Thoracic aorta (tissue), 2 donors: Measurements from ENCODE around the gene NTMT2. TPM values are rescaled to one million over a fixed set of nuclear protein-coding genes. Genes with fewer than 3 reads are reported as not detected.

ENCODE experiments used
- ATAC-seq: fragments of 150-250 bp; one replicate; pipeline ENCODE4 v1.8.0; 2017; ENCODE audit warnings: low read depth; ENCODE audit not compliant: insufficient number of reproducible peaks, low FRiP score
- DNase-seq: peaks from one replicate; pipeline ENCODE4 v3.0.0-alpha.2; 2020; ENCODE audit warnings: low spot score
- H3K27ac ChIP-seq, 2 donors: fragments of 200-600 bp; sonication (generic); 1 replicate in 1 of 2; 2 replicates in 1 of 2; pipeline ENCODE4 v1.5.1; 2016; ENCODE audit warnings: mild to moderate bottlenecking in 2 of 2, moderate library complexity in 2 of 2
- H3K27me3 ChIP-seq: fragments of 200-600 bp; sonication (generic); replicated peaks from 2 replicates; pipeline ENCODE4 v1.6.0; 2016; ENCODE audit warnings: mild to moderate bottlenecking; ENCODE audit not compliant: insufficient read depth
- H3K36me3 ChIP-seq: fragments of 200-600 bp; sonication (generic); one replicate; pipeline ENCODE4 v1.5.1; 2016
- H3K4me1 ChIP-seq, 2 donors: fragments of 200-600 bp; sonication (generic); 1 replicate in 1 of 2; 2 replicates in 1 of 2; pipeline versions ENCODE4 v1.5.1 to v1.6.0; 2016; ENCODE audit warnings: low read depth in 2 of 2, mild to moderate bottlenecking in 1 of 2; ENCODE audit not compliant: control insufficient read depth in 1 of 2
- H3K4me3 ChIP-seq: fragments of 200-600 bp; sonication (generic); 2 replicates; pipeline ENCODE4 v1.5.1; 2016; ENCODE audit warnings: mild to moderate bottlenecking
- H3K9me3 ChIP-seq: fragments of 200-600 bp; sonication (generic); 2 replicates; pipeline ENCODE4 v1.5.1; 2016
- CTCF ChIP-seq: fragments of 200-600 bp; sonication (generic); IDR thresholded peaks from one replicate; pipeline ENCODE4 v1.5.1; 2019; ENCODE audit warnings: antibody characterized with exemption
- total RNA-seq, 2 donors: library from RNA; depleted of rRNA; stranded (reverse); fragments of >200 nt; gene quantifications; one replicate each; pipeline versions ENCODE4 v1.1.0 to v1.2.3, GENCODE V29; 2016

NTMT2 gene
- total RNA-seq, 2 donors from 2014 or later = not detected

DNA sequence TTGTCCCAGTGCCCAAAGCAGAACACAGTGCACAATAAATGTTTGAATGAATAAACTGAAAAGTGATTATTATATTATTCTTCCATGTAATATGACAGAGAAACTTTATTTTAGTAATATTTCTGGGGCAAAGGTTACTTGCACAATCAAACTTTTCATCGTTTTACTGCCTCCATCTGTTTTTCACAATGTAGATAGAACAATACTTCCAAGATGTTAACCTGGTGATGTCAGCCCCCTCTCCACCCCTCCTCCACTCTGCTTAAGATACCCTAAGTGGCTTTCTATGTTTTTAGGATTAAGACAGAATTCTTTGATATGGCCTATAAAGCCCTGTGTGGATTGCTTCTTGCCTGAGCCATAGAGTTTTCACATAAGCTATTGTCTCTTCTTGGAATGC lies 13.8 kb upstream of the NTMT2 start:
- Histone ChIP-seq H3K4me1 (no peaks in the 10 kb centered on the region), H3K4me3 (no peak overlapping the region), H3K27ac (no peak overlapping the region), H3K36me3 (no peaks in the 10 kb centered on the region), H3K27me3 (no peaks in the 10 kb centered on the region), H3K9me3 (no peaks in the 10 kb centered on the region)
- no peak for TF ChIP-seq CTCF
- DNase-seq (no peak), ATAC-seq (no peak)

DNA sequence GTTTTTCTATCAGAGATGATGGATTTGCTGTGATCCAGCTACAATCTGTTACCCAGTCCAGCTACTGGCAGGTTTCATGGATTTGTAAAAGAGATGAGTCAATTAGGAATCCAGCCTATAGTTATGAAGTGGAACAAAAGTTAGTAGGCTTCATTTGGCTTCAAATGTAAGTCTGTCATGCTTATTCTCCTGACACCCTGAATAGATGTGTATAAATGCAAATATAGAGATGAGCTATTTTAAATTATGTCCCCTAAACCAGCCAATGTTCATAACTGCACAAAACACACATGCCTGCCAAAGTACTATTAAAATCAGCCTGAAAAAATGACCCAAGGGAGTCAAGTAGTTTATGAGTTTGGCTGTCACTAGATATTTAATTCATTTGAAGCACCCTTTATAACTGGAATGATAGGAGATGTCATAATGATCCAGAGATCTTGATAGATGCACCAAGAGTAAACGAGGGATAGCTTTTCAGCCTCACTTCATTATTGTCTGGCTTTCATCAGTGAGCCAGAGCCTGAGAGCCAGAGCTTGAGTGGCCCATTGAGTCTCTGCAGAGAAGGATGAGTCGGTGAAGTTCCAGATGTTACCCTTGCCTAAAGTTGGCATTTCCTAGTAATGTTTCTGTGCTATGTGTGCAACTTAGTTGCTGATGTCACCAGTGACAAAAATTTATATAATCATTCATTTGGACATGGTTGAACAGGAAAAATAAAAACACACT lies 11.8 kb upstream of the NTMT2 start:
- no peaks in the 10 kb centered on the region for H3K9me3 ChIP-seq
- no peak overlapping the region for H3K4me3 ChIP-seq
- TF ChIP-seq CTCF = no peak
- H3K4me1 ChIP-seq = peaks cover 0 to 15% of the 10 kb centered on the region in 2 donors
- no peak for ATAC-seq
- H3K27ac ChIP-seq = no peak overlapping the region
- H3K36me3 ChIP-seq = no peaks in the 10 kb centered on the region
- H3K27me3 ChIP-seq = no peaks in the 10 kb centered on the region
- DNase-seq = no peak

DNA sequence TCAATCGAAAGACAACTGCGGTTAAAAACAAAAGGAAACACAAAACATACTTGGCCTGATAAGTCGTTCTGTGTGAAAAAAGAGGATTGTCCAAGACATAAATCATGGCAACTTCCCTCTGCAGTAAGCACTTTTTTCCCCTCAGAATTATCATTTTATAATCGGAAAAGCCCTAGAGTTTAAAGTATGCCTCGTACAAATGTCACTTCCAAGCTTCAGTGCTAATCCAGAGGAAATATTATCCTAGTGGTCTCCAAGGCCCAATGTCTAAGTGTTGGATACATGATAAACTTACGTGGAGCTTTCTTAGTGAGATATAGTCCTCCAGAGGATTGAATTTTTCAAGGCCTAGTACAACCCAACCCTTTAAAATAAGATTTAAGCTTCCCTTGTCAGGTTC lies 11.2 kb upstream of the NTMT2 start:
- peaks cover 0 to 15% of the 10 kb centered on the region in 2 donors for H3K4me1 ChIP-seq
- no peak for TF ChIP-seq CTCF
- H3K4me3 ChIP-seq = no peak overlapping the region
- H3K27me3 ChIP-seq = no peaks in the 10 kb centered on the region
- DNase-seq (no peak), ATAC-seq (no peak)
- H3K36me3 ChIP-seq = no peaks in the 10 kb centered on the region
- no peaks in the 10 kb centered on the region for H3K9me3 ChIP-seq
- H3K27ac ChIP-seq = no peak overlapping the region

DNA sequence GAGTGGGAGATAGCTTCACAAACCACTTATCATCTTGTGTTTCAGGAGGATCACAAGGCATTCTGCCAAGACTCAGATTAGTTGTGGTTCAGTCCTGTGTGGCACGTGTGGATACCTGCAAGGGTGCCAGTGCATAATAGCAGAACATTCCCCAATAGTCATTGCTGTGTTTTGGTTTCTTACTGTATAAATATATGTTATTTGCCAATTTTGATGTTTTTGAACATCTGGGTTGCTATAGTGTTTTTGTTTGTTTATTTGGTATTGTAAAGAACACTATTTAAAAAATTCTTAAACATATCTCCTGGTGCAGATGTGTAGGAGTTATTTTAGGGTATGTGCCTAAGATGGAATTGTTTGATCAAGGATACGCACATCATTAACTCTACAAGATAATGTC lies 5.4 kb upstream of the NTMT2 start:
- Histone ChIP-seq H3K27ac (no peak overlapping the region), H3K9me3 (no peaks in the 10 kb centered on the region), H3K4me3 (no peak overlapping the region), H3K36me3 (no peaks in the 10 kb centered on the region), H3K4me1 (peaks cover 0 to 15% of the 10 kb centered on the region in 2 donors), H3K27me3 (no peaks in the 10 kb centered on the region)
- no peak for ATAC-seq
- no peak for TF ChIP-seq CTCF
- no peak for DNase-seq

DNA sequence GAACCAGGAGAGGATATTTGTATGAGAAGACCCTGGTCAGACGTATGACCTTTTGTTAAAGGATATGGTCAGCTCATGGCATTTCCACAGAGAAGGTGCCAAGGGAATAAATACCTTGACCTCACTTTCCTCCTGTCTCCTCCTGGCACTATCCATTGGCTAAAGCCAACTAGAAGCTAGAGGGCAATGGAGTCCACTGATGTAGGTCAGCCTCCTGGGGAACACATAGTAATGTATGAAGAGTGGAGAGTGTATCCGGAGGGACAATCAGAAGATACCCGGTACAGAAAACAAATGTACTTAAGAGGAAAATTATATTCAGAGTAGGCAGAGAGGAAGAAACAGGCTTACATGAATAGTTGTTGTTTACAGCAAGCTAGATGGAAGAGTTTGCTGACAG lies 698 bp upstream of the NTMT2 start:
- TF ChIP-seq CTCF = no peak

More for the DNA sequence above, 698 bp upstream of the NTMT2 start:
- H3K27ac ChIP-seq = no peak overlapping the region
- no peak for ATAC-seq
- no peak overlapping the region for H3K4me3 ChIP-seq
- DNase-seq = no peak
- H3K27me3 ChIP-seq = no peaks in the 10 kb centered on the region
- no peaks in the 10 kb centered on the region for H3K4me1 ChIP-seq
- H3K36me3 ChIP-seq = no peaks in the 10 kb centered on the region
- H3K9me3 ChIP-seq = no peaks in the 10 kb centered on the region
